H1 (cell line): Measurements from ENCODE around the gene SPTBN4. TPM values are rescaled to one million over a fixed set of nuclear protein-coding genes. Genes with fewer than 3 reads are reported as not detected.

ENCODE experiments used
- CEBPB ChIP-seq: IDR thresholded peaks from 2 replicates; pipeline ENCODE4 v1.6.1; 2012; ENCODE audit warnings: low read depth, low read length
- CHD7 ChIP-seq: fragments of 300-600 bp; sonication (generic); IDR thresholded peaks from 2 replicates; pipeline ENCODE4 v1.7.1; 2012; ENCODE audit warnings: low read length, moderate library complexity, mild to moderate bottlenecking, inconsistent platforms; ENCODE audit not compliant: insufficient replicate concordance
- FOSL1 ChIP-seq: IDR thresholded peaks from 2 replicates; pipeline ENCODE4 v1.6.1; 2011; ENCODE audit warnings: mild to moderate bottlenecking, low read depth, low read length, moderate library complexity; ENCODE audit not compliant: insufficient read depth
- GTF2F1 ChIP-seq: IDR thresholded peaks from 2 replicates; pipeline ENCODE4 v1.6.1; 2012; ENCODE audit warnings: low read depth, low read length, improper control_type of control experiment, borderline replicate concordance
- MAFK ChIP-seq: IDR thresholded peaks from 2 replicates; pipeline ENCODE4 v1.6.1; 2012; ENCODE audit warnings: low read depth, mild to moderate bottlenecking, improper control_type of control experiment, low read length
- MAX ChIP-seq: IDR thresholded peaks from 2 replicates; pipeline ENCODE4 v1.6.1; 2012; ENCODE audit warnings: inconsistent platforms
- NRF1 ChIP-seq: IDR thresholded peaks from 2 replicates; pipeline ENCODE4 v1.6.1; 2011; ENCODE audit warnings: mild to moderate bottlenecking, low read depth, low read length, improper control_type of control experiment
- SIN3A ChIP-seq, 2 experiments: IDR thresholded peaks in 1 of 2; conservative IDR thresholded peaks in 1 of 2; 2 replicates each; pipeline ENCODE4 v1.6.1; 2011 to 2012; ENCODE audit warnings: low read length in 2 of 2, improper control_type of control experiment in 1 of 2, low read depth in 1 of 2, mild to moderate bottlenecking in 1 of 2
- SP1 ChIP-seq: IDR thresholded peaks from 2 replicates; pipeline ENCODE4 v1.6.1; 2011; ENCODE audit warnings: low read depth, low read length
- SRF ChIP-seq: IDR thresholded peaks from 2 replicates; pipeline ENCODE4 v1.6.1; 2011; ENCODE audit warnings: mild to moderate bottlenecking, low read depth, low read length, moderate library complexity
- TBP ChIP-seq: IDR thresholded peaks from 2 replicates; pipeline ENCODE4 v1.6.1; 2011; ENCODE audit warnings: low read depth, low read length, improper control_type of control experiment
- TEAD4 ChIP-seq: IDR thresholded peaks from 2 replicates; pipeline ENCODE4 v1.6.1; 2012; ENCODE audit warnings: low read depth, low read length, inconsistent platforms, mixed read lengths
- polyA plus RNA-seq, 7 experiments: library from polyadenylated mRNA; depleted of rRNA in 3 of 7; stranded (reverse) in 5 of 7; unstranded in 2 of 7; fragments of >200 nt in 5 of 7; fragments of 200-250 nt in 2 of 7; gene quantifications; 1 replicate in 5 of 7; 2 replicates in 1 of 7; 4 replicates in 1 of 7; pipeline versions ENCODE4 v1.2.1 to v1.2.3, GENCODE V29; 2011 to 2013; ENCODE audit warnings: missing spikeins in 2 of 7, mixed read lengths in 2 of 7
- total RNA-seq: library from RNA; stranded (reverse); fragmentation: NEBNext Ultra II Directional; extraction: Animal tissue kit (Norgen Biotek cat#: 25700); gene quantifications from 2 replicates; pipeline ENCODE4 v1.2.1, GENCODE V29; 2021

Gene SPTBN4
- total and polyA plus RNA-seq, 2 of the 8 experiments (the other 6 are each of a cell fraction or from before 2014, with no cell fraction given), result 1.9 to 3.0 TPM

- no peak for TF ChIP-seq CHD7
- no peak for TF ChIP-seq SP1
- no peak for TF ChIP-seq FOSL1
- no peak for TF ChIP-seq TEAD4
- no peak for TF ChIP-seq MAX
- TF ChIP-seq MAFK, result no peak
- TF ChIP-seq SIN3A (conservative IDR thresholded peaks at IDR 0.05 in 1 of 2, IDR thresholded peaks at IDR 0.05 in 1 of 2; ENCODE audit: low read depth in 1 of 2, low read length in 2 of 2), result no peak
- TF ChIP-seq TBP, result no peak
- no peak for TF ChIP-seq NRF1
- TF ChIP-seq CEBPB, result no peak
- no peak for TF ChIP-seq GTF2F1
- no peak for TF ChIP-seq SRF
Measured at GRCh38 chr19:40460185-40460584, 6.6 kb upstream of the SPTBN4 start (continued).
